Myocyte (in vitro differentiated cells): ENCODE measurements around the gene GALNT14. TPM values are rescaled to one million over a fixed set of nuclear protein-coding genes. Genes with fewer than 3 reads are reported as not detected.

ENCODE experiments used
- DNase-seq: peaks from one replicate; pipeline ENCODE4 v3.0.0-alpha.2; 2012; ENCODE audit warnings: low read depth
- total RNA-seq: library from RNA; depleted of rRNA; stranded (reverse); fragments of >200 nt; gene quantifications from 2 replicates; pipeline ENCODE4 v1.2.3, GENCODE V29; 2014

GALNT14 gene
- total RNA-seq, 1 donor from 2014 or later = not detected

GRCh38 chr2:31088504-31089195, 49.6 kb downstream of the GALNT14 start:
- DNase-seq = no peak

- DNase-seq = no peak
Measured at GRCh38 chr2:31087491-31087890, 50.7 kb downstream of the GALNT14 start.

- DNase-seq = no peak
Measured at GRCh38 chr2:31086590-31086989, 51.6 kb downstream of the GALNT14 start.

- DNase-seq = no peak
Measured at GRCh38 chr2:31083234-31083993, 54.8 kb downstream of the GALNT14 start.

- no peak for DNase-seq
Measured at GRCh38 chr2:31082002-31082401, 56.2 kb downstream of the GALNT14 start.

GRCh38 chr2:31081492-31081891, 56.7 kb downstream of the GALNT14 start:
- no peak for DNase-seq

- DNase-seq = no peak
Measured at GRCh38 chr2:31080361-31080760, 57.9 kb downstream of the GALNT14 start.

- no peak for DNase-seq
Measured at GRCh38 chr2:31079665-31080064, 58.6 kb downstream of the GALNT14 start.

GRCh38 chr2:31078579-31079105, 59.6 kb downstream of the GALNT14 start:
- no peak for DNase-seq

- no peak for DNase-seq
Measured at GRCh38 chr2:31078011-31078410, 60.2 kb downstream of the GALNT14 start.

- no peak for DNase-seq
Measured at GRCh38 chr2:31075941-31076590, 62.2 kb downstream of the GALNT14 start.

GRCh38 chr2:31075431-31075830, 62.8 kb downstream of the GALNT14 start:
- DNase-seq = no peak

- DNase-seq = no peak
Measured at GRCh38 chr2:31071741-31072140, 66.5 kb downstream of the GALNT14 start.

GRCh38 chr2:31070339-31071125, 67.7 kb downstream of the GALNT14 start:
- DNase-seq = no peak

- DNase-seq = no peak
Measured at GRCh38 chr2:31069643-31070325, 68.5 kb downstream of the GALNT14 start.

- DNase-seq = no peak
Measured at GRCh38 chr2:31067259-31067658, 71.0 kb downstream of the GALNT14 start.

- no peak for DNase-seq
Measured at GRCh38 chr2:31066551-31066950, 71.7 kb downstream of the GALNT14 start.

- DNase-seq = no peak
Measured at GRCh38 chr2:31066086-31066485, 72.2 kb downstream of the GALNT14 start.

GRCh38 chr2:31065356-31065755, 72.9 kb downstream of the GALNT14 start:
- no peak for DNase-seq

GRCh38 chr2:31060397-31060796, 77.8 kb downstream of the GALNT14 start:
- no peak for DNase-seq
